Heart left ventricle (tissue), 16 donors: ENCODE results near the gene GOT2. TPM values are rescaled to one million over a fixed set of nuclear protein-coding genes. Genes with fewer than 3 reads are reported as not detected.
"Not testable (repeated sequence)": the region's sequence is repeated elsewhere in the genome, so short reads cannot be mapped to it uniquely, and the experiment has no call there.

Experiments used
- ATAC-seq, 4 donors: fragments of 200-7000 bp; cut with Tn5 transposase; one replicate each; pipeline ENCODE4 v1.9.1; 2020 to 2022; ENCODE audit warnings: moderate library complexity in 4 of 4, mild to moderate bottlenecking in 3 of 4, moderate number of reproducible peaks in 1 of 4
- DNase-seq, 5 donors: peaks; one replicate each; pipeline ENCODE4 v3.0.0-alpha.2; 2020
- H3K27ac ChIP-seq, 12 donors: fragments of 200-600 bp; sonication (generic) in 4 of 12; one replicate each; pipeline versions ENCODE4 v1.5.0 to v1.8.0; 2016 to 2022; ENCODE audit warnings: mild to moderate bottlenecking in 2 of 12
- H3K27me3 ChIP-seq, 9 donors: fragments of 200-600 bp; sonication (generic) in 2 of 9; one replicate each; pipeline versions ENCODE4 v1.5.1 to v1.8.0; 2016 to 2022; ENCODE audit warnings: mild to moderate bottlenecking in 3 of 9
- H3K36me3 ChIP-seq, 9 donors: fragments of 200-600 bp; sonication (generic) in 2 of 9; one replicate each; pipeline versions ENCODE4 v1.5.0 to v1.8.0; 2018 to 2022; ENCODE audit warnings: mild to moderate bottlenecking in 2 of 9
- H3K4me1 ChIP-seq, 12 donors: fragments of 200-600 bp; sonication (generic) in 4 of 12; one replicate each; pipeline versions ENCODE4 v1.5.0 to v1.8.0; 2016 to 2022; ENCODE audit warnings: mild to moderate bottlenecking in 3 of 12
- H3K4me3 ChIP-seq, 12 donors: fragments of 200-600 bp; sonication (generic) in 4 of 12; one replicate each; pipeline versions ENCODE4 v1.5.0 to v1.8.0; 2017 to 2022; ENCODE audit warnings: mild to moderate bottlenecking in 9 of 12, moderate library complexity in 4 of 12
- H3K9me3 ChIP-seq, 12 donors: fragments of 200-600 bp; sonication (generic) in 4 of 12; one replicate each; pipeline versions ENCODE4 v1.5.0 to v1.8.0; 2016 to 2022; ENCODE audit warnings: mild to moderate bottlenecking in 1 of 12
- CTCF ChIP-seq, 12 donors: fragments of 200-600 bp; sonication (generic) in 4 of 12; IDR thresholded peaks; one replicate each; pipeline versions ENCODE4 v1.5.0 to v1.8.0; 2018 to 2022; ENCODE audit warnings: antibody characterized with exemption in 12 of 12, mild to moderate bottlenecking in 5 of 12
- POLR2A ChIP-seq, 2 donors: fragments of 450-650 bp; IDR thresholded peaks; one replicate each; pipeline ENCODE4 v1.6.1; 2017; ENCODE audit warnings: antibody characterized with exemption in 2 of 2, mild to moderate bottlenecking in 2 of 2, moderate library complexity in 2 of 2
- WGBS, 4 donors: extraction: QIAGEN DNeasy Blood & Tissue Kit in 2 of 4; methylation state at CpG; one replicate each; pipeline versions ENCODE4 v1.1.5 to v1.1.7; 2013 to 2018; 5-methylcytosine and 5-hydroxymethylcytosine counted together
- intact Hi-C, 10 donors: fragments of 100-400 bp; cut with DNase I; formaldehyde crosslinking; loops; one replicate each; pipeline versions ENCODE4 v1.11.1 to v1.14.2; 2022
- polyA plus RNA-seq, 2 donors: library from polyadenylated mRNA; stranded (reverse); fragments of 200-250 nt; gene quantifications; one replicate each; pipeline ENCODE4 v1.2.3, GENCODE V29; 2013
- total RNA-seq, 9 donors: library from RNA; depleted of rRNA in 2 of 9; stranded (reverse); fragments of >200 nt in 2 of 9; fragmentation: NEBNext Ultra II Directional in 3 of 9; extraction: Animal tissue kit (Norgen Biotek cat#: 25700) in 3 of 9; gene quantifications; one replicate each; pipeline versions ENCODE4 v1.1.0 to v1.2.4, GENCODE V29; 2016 to 2023
- donor health status: ischemic (EF 13 %, LVEDD 7.1; RV severe dilation, severe dysfunction).
- donor health status: healthy with polysubstance abuse.
- donor health status: DM: no; HTN: yes; CAD: no.
- donor health status: DM: no; HTN: no; CAD: no.
- donor health status: ischemic (EF 25% LVEDD 6.9; RV normal size, moderate dysfunction).
- donor health status: ischemic (EF 25% LVEDD 5.7; RV mildly dilated, moderate dysfunction).
- donor health status: healthy.
- donor health status: DM: yes; HTN: yes; CAD: no.
- donor health status: ischemic (EF 35%, LVEDD 5.7; RV mildly dilated, moderate dysfunction).
- donor health status: nonischemic (EF 11% LVEDD 7.7; RV severe dilation, severe dysfunction).
- donor health status: DM: yes; HTN: yes; CAD: no.
- donor health status: PGD.
- donor health status: ischemic (EF 29% LVEDD 5.4; RV normal size, mild dysfunction).
- donor health status: nonischemic (EF 23%, LVEDD 6.1; RV moderate dilation, normal function).

Gene GOT2
- total and polyA plus RNA-seq, 11 donors, result 201 to 590 (median 398) TPM

GRCh38 chr16:58661199-58661830 is 72.8 kb downstream of the GOT2 start:
- Histone ChIP-seq H3K36me3 (peaks cover 0 to 4% (median under 1%) of the 10 kb centered on the region in 9 donors), H3K9me3 (no peaks in the 10 kb centered on the region), H3K27me3 (no peaks in the 10 kb centered on the region), H3K27ac (no peak overlapping the region), H3K4me3 (no peak overlapping the region), H3K4me1 (peaks cover 0 to 6% (median 0%) of the 10 kb centered on the region in 12 donors)
- ATAC-seq, result peak; percentile 78 to 92 (median 86)
- DNase-seq, result peak in 4 of 5 donors; percentile 43 to 78 (median 56)
- intact Hi-C loops, result loop anchor here in 8 of 10 donors (2.0 to 10.0 kb wide), 7 partner anchors 144 to 757 kb away; partner anchors contain the start of gene SETD6 (in 3 of the 8)
- TF ChIP-seq POLR2A (IDR thresholded peaks at IDR 0.05) (no peak), CTCF (IDR thresholded peaks at IDR 0.05) (peak; percentile 35 to 71 (median 58))
- WGBS, 4 donors, result 30 to 43% (median 37%) methylated on average over 11 to 12 of the region's 12 CpGs

- not testable (repeated sequence) for DNase-seq, H3K27me3 ChIP-seq, H3K4me3 ChIP-seq, H3K36me3 ChIP-seq, H3K27ac ChIP-seq, ATAC-seq, H3K9me3 ChIP-seq, H3K4me1 ChIP-seq
- WGBS, 4 donors, result 88 to 93% (median 90%) methylated on average over 11 of the region's 11 CpGs
- intact Hi-C loops, result loop anchor here in 8 of 10 donors (2.0 to 10.0 kb wide), 7 partner anchors 143 to 755 kb away; partner anchors contain the start of gene SETD6 (in 3 of the 8)
These were observed 74.2 kb downstream of the GOT2 start for GRCh38 chr16:58659911-58660310.

GRCh38 chr16:58658796-58659211 is 75.3 kb downstream of the GOT2 start:
- no peak for DNase-seq
- intact Hi-C loops, result no loop called here
- H3K27ac ChIP-seq, result no peak overlapping the region

More at GRCh38 chr16:58658796-58659211, 75.3 kb downstream of the GOT2 start:
- H3K36me3 ChIP-seq, result no peaks in the 10 kb centered on the region
- H3K4me3 ChIP-seq, result no peak overlapping the region
- TF ChIP-seq CTCF (IDR thresholded peaks at IDR 0.05), result no peak
- no peak for TF ChIP-seq POLR2A (IDR thresholded peaks at IDR 0.05)
- WGBS, 4 donors, result 78 to 96% (median 88%) methylated on average over 3 of the region's 3 CpGs
- H3K27me3 ChIP-seq, result no peaks in the 10 kb centered on the region
- H3K4me1 ChIP-seq, result peaks cover 0 to 6% (median 0%) of the 10 kb centered on the region in 12 donors
- ATAC-seq, result no peak
- no peaks in the 10 kb centered on the region for H3K9me3 ChIP-seq

Other genes starting within 250 kb of the GOT2 start
- 1,000 to 10,000 TPM in 3 of 9 donors, 100 to 1,000 TPM in 6; 294 to 1,429 (median 742) TPM for gene NDRG4, start 234.2 kb downstream of the GOT2 start, total RNA-seq
- gene NDRG4, start 234.2 kb downstream of the GOT2 start, polyA plus RNA-seq, result 100 to 1,000 TPM; 505 to 873 TPM
- gene SETD6, start 218.8 kb downstream of the GOT2 start, total RNA-seq, result 10 to 100 TPM; 10.1 to 18.0 (median 14.3) TPM
- 10 to 100 TPM; 13.2 to 14.9 TPM for gene SETD6, start 218.8 kb downstream of the GOT2 start, polyA plus RNA-seq
- gene CNOT1, start 104.5 kb downstream of the GOT2 start, total RNA-seq, result 100 to 1,000 TPM in 2 of 9 donors, 10 to 100 TPM in 7; 66.6 to 110 (median 82.5) TPM
- gene CNOT1, start 104.5 kb downstream of the GOT2 start, polyA plus RNA-seq, result 10 to 100 TPM; 21.2 to 81.1 TPM
- gene SLC38A7, start 49.5 kb downstream of the GOT2 start, total RNA-seq, result 10 to 100 TPM; 18.4 to 38.8 (median 32.4) TPM
- gene SLC38A7, start 49.5 kb downstream of the GOT2 start, polyA plus RNA-seq, result 10 to 100 TPM; 18.5 to 29.6 TPM